Measurements from ENCODE around the gene MT1G.

GRCh38 chr16:56639045-56639444 lies 28.8 kb downstream of the MT1G start:
- no peak for TF ChIP-seq POLR2AphosphoS5 (IDR thresholded peaks at IDR 0.05; ENCODE audit: borderline replicate concordance, low read depth, low read length)
- TF ChIP-seq EZH2 (IDR thresholded peaks at IDR 0.05): no peak

Measured in SK-N-MC (cell line).